NCI-H187 treated with DMSO at 0.1 percent for 48 hours (cell line): Measurements from ENCODE around the gene KPNA3.
"Not testable (repeated sequence)": the region's sequence is repeated elsewhere in the genome, so short reads cannot be mapped to it uniquely, and the experiment has no call there.

Experiments used
- DNase-seq: peaks from one replicate; lab custom pipeline; 2025; lab: John Stamatoyannopoulos, UW

Gene KPNA3

GRCh38 chr13:49792550-49793324 is at the start of gene KPNA3:
Gene KPNA3 (minus strand): TSS chr13:49792682. CDS start chr13:49792506, 176 bp downstream.
- peak; percentile 87 for DNase-seq

GRCh38 chr13:49841964-49842363 is 49.5 kb upstream of the KPNA3 start:
- DNase-seq = no peak

GRCh38 chr13:49840675-49841074 is 48.2 kb upstream of the KPNA3 start:
- DNase-seq = no peak

- DNase-seq = no peak
Observed at GRCh38 chr13:49840266-49840665, 47.8 kb upstream of the KPNA3 start.

GRCh38 chr13:49838989-49839388 is 46.5 kb upstream of the KPNA3 start:
- no peak for DNase-seq

- DNase-seq = no peak
Observed at GRCh38 chr13:49836516-49836915, 44.0 kb upstream of the KPNA3 start.

- DNase-seq = no peak
Observed at GRCh38 chr13:49833402-49833801, 40.9 kb upstream of the KPNA3 start.

- DNase-seq = no peak
Observed at GRCh38 chr13:49831455-49831854, 39.0 kb upstream of the KPNA3 start.

- DNase-seq = no peak
Observed at GRCh38 chr13:49830721-49831120, 38.2 kb upstream of the KPNA3 start.

GRCh38 chr13:49829715-49830114 is 37.2 kb upstream of the KPNA3 start:
- DNase-seq = no peak

GRCh38 chr13:49828453-49828852 is 36.0 kb upstream of the KPNA3 start:
- DNase-seq = no peak

- DNase-seq = no peak
Observed at GRCh38 chr13:49827891-49828290, 35.4 kb upstream of the KPNA3 start.

GRCh38 chr13:49827336-49827735 is 34.9 kb upstream of the KPNA3 start:
- DNase-seq = no peak

GRCh38 chr13:49821216-49822009 is 28.9 kb upstream of the KPNA3 start:
- DNase-seq = no peak

GRCh38 chr13:49820591-49821215 is 28.2 kb upstream of the KPNA3 start:
- no peak for DNase-seq

GRCh38 chr13:49816047-49816446 is 23.6 kb upstream of the KPNA3 start:
- DNase-seq = not testable (repeated sequence)

GRCh38 chr13:49814551-49815270 is 22.2 kb upstream of the KPNA3 start:
- no peak for DNase-seq

- no peak for DNase-seq
Observed at GRCh38 chr13:49812812-49813211, 20.3 kb upstream of the KPNA3 start.

- no peak for DNase-seq
Observed at GRCh38 chr13:49811527-49811908, 19.0 kb upstream of the KPNA3 start.

GRCh38 chr13:49810567-49811526 is 18.4 kb upstream of the KPNA3 start:
- DNase-seq = no peak

- no peak for DNase-seq
Observed at GRCh38 chr13:49807681-49808080, 15.2 kb upstream of the KPNA3 start.
